GF-D8 (cell line): ENCODE results near the gene NKD2.
"Not testable (repeated sequence)": the region's sequence is repeated elsewhere in the genome, so short reads cannot be mapped to it uniquely, and the experiment has no call there.

Source experiments
- DNase-seq: peaks from one replicate; lab custom pipeline; 2025; lab: John Stamatoyannopoulos, UW

NKD2 gene

GRCh38 chr5:1057485-1058082, 49.0 kb downstream of the NKD2 start:
- DNase-seq: no peak

- no peak for DNase-seq
These were observed 49.7 kb downstream of the NKD2 start for GRCh38 chr5:1058083-1058945.

DNA sequence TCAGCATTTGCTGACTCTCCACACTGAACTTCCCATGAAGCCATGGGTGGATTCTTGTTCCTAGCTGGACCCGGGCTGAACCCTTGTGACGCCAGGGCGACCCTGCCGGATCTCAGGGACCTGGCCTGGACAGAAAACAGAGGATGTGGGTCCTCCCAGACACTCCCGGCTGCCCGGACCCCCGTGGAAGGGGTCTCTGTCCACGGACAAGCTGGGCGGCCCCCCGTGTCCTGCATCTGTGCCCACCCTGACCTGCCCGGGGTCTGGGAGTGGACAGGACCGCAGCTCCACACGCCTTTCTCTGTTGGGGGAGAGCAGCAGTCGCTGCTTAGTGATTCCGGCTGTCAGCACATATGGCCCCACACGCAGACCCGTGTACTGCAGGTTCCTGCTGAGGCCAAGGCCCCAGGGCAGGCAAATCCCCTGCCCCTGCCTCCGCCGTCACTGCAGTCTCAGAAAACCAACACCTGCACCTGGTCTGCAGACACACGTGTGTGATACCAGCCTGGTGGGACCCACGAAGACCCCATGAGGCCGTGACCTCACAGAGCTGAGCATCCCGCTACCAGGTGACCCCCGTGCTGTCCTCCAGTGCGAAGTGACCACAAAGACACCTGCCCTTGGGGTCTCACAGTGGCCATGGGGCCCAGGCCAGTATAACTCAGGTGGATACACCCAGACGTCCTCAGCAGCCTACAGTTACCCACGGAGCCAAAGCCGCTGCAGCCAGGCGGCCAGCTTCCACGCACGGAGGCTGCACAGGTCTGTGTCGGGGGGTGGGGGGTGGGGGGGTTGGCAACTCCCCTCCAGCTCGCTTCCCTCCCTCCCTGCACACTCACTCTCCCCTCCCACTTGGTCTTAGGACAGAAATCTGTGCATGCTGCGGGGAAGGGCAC, 50.6 kb downstream of the NKD2 start:
- no peak for DNase-seq

- DNase-seq: no peak
These were observed 51.3 kb downstream of the NKD2 start for GRCh38 chr5:1059884-1060263.

DNA sequence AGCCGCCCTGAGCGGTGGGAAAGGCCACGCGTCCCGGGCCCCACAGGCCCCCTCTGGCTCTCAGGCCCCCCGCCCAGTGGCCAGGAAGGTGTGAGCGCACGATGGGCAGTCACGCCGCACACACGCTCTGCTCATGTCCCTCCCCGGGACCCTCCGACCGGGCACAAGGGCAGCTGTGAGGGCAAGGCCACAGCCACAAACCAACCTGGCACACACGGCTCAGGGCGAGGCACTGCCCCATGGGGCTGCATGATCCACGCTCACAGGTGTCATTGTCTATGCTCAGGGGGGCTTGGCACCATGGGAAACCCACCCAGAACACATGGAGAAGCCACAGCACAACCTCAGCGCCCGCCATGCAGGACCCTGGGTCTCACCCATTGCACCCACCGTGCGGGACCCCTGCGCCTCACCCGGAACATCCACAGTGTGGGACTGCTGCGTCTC, 52.0 kb downstream of the NKD2 start:
- DNase-seq: no peak

GRCh38 chr5:1061292-1061691, 52.7 kb downstream of the NKD2 start:
- DNase-seq: not testable (repeated sequence)

- DNase-seq: no peak
These were observed 53.3 kb downstream of the NKD2 start for GRCh38 chr5:1061916-1062315.

DNA sequence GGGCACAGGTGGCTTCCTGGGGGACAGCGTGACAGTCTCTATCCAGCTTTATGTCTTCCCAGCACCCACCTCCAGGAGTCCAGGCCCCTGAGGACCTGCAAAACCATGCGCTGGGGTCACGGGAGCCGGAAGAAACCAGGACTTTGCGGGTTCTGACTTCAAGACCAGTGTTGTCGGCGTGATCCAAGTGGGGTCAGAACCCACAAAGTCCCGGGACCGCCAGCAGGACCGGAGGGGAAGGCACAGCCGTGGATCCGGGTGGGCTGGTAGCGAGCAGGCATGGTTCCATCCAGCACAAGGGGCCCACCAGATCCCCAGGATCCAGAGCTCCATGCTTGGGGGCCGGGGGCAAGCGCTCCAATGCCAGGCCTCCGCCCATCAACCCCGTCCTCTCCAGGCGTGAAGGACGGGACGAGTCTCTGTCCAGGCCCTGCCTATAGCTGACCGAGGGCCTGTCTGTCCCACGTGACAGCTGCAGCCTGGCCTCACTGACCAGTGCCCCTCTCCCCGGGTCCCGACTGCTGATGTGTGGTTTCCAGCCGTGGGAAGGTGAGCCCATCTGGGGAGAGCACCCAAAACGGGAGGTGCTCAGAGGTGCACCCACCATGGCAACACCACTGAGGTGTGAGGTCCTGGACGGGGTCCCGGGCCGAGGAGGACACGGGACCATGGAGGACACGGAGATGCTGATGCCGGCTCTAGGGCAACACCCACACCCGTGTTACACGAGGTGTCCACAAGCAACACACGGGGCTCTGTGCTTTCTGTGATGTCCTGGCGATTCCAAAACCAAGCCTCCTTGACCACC, 54.4 kb downstream of the NKD2 start:
- DNase-seq: no peak

GRCh38 chr5:1063661-1064382, 55.2 kb downstream of the NKD2 start:
- DNase-seq: no peak

DNA sequence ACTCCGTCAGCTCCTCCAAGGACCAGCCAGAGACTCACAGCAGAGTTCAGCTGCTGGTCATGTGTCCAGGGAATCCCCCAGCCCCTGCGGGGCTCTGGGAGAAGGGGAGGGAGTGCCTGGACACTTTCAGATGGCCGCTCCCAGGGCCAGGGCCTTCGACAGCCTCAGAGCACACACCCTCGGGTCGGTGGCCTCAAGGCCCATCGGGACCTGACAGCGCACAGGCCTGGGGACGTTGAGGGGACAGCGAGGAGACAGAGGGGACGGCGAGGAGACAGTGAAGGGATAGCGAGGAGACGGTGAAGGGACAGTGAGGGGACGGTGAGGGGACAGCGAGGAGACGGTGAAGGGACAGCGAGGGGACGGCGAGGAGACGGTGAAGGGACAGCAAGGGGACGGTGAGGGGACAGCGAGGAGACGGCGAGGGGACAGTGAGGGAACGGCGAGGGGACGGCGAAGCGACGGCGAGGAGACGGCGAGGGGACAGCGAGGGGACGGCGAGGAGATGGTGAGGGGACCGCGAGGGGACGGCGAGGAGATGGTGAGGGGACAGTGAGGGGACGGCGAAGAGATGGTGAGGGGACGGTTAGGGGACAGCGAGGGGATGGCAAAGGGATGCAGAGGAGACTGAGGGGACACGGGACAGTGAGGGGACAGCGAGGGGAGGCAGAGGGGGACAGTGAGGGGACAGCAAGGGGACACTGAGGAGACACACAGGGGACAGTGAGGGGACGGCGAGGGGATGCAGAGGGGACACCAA, 56.0 kb downstream of the NKD2 start:
- no peak for DNase-seq

DNA sequence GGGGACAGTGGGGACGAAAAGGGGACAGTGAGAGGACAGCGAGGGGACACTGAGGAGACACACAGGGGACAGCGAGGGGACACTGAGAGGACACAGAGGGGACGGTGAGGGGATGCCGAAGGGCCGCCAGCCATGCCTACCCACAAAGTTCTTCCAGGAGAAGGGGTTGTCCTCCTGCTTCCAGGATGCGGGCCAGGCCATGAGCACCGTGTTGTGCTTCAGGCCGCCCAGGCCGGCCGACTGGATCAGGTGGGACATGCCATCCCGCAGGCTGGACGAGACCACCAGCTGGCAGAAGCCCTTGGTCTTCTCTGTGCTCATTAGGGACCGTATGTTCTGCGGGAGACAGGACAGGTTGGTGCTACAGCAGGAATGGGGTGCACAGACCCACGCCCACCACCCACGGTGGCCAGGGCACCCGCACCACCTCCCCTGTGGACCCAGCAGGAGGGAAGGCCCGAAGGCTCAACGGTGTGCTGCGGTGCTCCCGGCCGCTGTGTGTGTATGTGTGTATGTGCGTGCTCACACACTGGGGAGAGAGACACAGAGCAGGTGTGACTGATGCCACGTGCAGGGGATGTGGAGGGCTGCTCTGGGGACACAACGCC, 56.6 kb downstream of the NKD2 start:
- no peak for DNase-seq

GRCh38 chr5:1065891-1066650, 57.5 kb downstream of the NKD2 start:
- no peak for DNase-seq

- DNase-seq: no peak
These were observed 58.1 kb downstream of the NKD2 start for GRCh38 chr5:1066676-1067075.

DNA sequence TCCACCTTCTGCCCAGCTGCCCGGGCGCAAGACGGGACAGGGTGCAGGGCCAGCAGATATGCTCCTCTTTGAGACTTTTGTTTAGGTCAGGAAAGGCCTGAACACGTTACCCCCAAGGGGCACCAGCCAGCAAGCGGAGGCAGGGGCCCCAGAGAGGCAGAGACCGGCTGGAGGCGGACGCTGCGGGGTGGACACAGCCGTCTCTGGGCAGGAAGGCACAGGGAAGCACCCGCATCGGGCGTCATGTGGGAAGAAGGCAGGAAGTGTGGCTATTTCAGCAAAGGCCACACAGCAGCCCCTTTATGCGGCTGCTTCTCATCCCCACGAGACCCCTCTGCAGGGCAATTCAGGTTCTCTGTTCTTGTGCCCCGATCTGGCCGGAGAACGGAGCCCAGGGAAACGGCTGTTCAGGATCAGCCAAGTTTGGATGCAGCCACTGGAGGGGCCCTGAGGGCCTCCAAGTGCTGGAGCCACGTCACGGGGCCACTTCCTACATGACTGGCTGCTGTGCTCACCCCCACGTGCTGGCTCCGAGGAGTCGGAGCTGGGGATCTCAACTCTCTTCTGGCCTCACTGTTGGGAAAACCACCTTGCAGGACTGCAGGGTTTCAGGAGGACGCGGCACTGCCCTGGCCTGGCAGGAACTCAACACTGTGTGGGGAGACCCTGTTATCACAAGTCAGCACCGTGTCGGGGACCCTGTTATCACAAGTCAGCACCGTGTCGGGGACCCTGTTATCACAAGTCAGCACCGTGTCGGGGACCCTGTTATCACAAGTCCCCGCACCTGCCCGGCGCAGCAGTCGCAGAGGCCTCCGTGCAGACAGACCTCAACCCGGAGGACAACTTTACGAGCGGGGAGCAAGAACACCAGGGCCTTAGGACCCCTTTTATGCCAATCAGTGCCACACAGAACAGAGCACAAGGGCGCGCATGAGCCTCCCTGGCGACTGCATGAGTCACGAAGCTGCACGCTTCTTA, 58.8 kb downstream of the NKD2 start:
- no peak for DNase-seq

DNA sequence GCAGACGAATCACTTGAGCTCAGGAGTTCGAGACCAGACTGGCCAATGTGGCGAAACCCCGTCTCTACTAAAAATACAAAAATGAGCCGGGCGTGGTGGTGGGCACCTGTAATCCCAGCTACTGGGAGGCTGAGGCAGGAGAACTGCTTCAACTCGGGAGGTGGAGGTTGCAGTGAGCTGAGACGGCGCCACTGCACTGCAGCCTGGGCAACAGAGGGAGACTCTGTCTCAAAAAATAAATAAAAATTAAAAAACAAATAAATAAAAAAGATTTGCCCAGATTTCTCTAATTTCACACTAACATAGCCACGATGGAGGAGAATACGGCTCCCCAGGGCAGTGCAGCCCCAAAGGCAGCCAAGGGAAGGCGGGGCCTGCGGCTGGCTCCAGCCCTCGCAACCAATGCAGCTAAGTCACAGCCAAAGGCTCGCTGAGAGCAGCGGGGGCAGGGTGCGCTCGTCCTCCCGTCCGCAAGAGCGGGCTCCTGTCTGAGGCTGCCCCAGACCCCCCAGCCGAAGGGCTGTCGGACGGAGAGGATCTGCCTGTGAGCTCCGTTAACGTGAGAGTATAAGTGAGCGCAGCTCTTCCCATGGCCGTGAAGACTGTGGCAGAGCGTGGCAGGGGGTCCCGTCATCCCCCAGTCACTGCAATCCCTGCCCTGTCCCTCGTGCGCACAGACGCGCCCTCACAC, 59.7 kb downstream of the NKD2 start:
- no peak for DNase-seq

DNA sequence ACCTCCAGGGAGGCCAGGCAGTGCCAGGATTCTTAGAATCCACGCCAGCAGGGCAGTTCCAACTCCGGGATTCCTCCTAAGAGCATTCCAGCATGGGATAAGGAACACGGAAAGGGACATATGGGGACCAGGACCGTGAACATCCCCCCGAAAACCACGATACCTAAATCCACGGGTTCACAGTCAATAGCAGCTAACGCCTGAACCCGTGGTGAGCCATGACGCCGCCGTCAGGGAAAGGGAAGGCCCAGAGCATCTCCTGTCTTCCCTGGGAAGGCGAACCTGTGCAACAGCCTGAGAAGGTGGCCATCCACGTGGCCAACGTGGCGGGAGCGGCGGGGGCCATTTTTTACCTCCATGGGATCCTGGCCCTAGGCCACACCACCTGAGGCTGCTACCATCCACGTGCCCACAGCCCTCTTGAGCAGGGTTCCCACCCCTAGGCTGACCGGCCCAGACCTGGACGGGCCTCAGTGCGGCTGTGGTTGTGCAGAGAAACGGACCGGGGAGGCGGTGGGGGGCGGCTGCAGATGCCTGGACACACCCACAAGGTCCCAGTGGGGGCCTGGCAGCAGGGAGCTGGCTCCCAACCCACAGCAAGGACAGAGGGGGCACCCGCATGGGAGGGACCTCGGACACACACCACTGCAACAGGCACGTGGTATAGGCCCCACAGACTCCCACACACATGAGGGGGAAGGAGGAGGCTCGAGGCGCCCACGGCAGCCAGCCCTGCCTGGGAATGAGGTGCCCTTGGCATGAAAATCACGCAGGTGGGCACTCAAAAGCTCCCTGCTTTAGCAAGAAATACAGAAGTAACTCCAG, 60.5 kb downstream of the NKD2 start:
- no peak for DNase-seq
